Measurements from ENCODE around the gene MPZL2. TPM values are rescaled to one million over a fixed set of nuclear protein-coding genes. Genes with fewer than 3 reads are reported as not detected.

The MPZL2 gene
- total RNA-seq, 1 experiment from 2014 or later, result not detected

DNA sequence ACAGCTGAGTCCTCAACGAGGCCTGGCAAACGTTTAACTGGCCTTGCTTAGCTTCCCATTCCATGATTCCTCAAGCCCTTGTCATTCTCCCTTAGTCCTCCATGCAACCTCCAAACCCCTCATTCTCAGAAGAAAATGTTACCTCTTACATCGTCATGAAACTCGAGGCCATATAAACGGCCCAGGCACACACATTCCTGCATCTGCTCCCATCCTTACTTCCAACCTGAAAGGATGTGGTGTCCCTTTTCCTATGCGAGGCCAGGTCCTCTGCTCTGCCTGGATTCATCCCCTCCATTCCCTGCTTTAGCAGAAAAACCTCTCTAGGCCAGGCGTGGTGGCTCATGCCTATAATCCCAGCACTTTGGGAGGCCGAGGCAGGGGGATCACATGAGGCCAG is 20.9 kb downstream of the MPZL2 start:
- no peak for DNase-seq (ENCODE audit: low read depth)

DNA sequence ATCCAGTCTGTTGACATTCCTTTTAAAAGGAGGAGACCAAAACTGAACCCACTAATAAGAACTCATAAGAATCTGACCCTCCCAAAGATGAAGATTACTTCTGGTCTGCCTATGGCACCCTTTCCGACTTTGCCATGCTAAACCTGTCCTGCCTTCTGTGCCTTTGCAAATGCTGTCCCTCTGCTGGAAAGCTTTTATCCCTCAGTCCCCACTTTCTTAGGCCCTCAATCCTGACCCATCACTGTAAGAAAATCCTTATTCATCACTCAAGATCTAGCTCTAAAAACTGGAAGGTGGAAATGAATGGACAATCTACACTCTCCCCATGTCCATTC is 22.4 kb downstream of the MPZL2 start:
- DNase-seq (ENCODE audit: low read depth), result no peak

DNA sequence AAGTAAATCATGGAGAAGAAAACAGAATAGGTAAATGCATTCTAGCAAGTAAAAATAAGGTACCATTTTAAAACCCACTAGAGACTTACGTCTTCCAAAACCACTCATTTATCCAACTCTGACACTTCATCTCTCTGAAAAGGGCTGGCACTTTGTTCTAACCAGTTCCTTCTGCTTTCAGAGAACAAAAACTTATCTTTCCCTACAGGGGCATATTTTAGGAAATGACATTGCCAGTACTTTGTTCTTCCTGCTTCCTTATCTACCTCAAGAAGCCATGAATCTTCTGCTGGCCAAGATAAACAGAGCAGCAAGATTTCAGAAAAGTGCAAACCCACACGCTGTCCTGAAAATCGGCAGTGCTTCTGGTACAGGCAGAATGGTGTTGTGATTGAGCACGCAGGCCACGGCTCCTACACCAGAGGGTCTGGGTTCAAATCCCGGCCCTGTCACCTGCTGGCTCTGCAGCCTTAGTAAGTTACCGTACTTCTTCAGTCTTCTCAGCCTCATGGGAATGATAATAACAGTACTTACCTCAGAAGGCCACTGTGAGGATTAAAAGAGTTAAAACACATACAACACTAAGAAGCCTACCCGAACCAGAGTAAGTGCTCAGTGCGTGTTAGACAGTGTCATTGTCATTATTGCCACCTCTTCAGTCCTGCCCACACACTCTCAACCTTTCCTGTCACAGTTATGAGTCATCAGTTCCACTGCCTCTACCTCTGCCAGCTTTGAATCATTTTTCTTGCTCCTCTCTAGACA is 22.9 kb downstream of the MPZL2 start:
- DNase-seq (ENCODE audit: low read depth), result no peak

DNA sequence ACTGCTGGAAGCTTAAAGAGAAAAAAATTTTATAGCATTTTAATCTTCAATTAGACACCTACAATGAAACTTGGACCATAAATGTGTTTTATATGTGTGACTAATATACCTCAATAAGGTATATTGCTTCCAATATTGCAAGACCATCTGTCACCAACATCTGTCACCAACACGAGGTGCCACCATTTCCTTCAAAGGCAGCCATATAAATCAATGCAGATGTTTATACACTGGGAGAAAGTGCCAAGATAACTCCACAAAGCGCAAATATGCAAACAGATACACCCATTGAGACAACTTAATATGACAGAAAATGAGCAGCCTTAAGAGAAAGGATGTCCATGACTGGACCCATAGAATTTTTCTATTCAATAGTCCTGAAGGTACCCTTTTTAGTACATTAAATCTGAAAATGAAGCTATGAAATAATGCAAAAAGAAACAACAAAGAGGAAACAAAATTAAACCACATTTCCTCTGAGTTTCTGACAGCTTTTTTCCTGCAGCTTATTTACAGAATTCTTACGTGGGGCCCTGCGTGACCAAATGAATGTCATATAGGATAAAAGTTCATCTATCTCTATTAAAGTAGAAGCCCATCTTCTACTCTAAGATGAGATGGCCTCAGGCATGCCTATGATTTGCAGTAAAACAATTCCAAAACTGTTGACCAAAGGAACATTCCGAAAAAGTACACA is 24.4 kb downstream of the MPZL2 start:
- DNase-seq (ENCODE audit: low read depth), result no peak

DNA sequence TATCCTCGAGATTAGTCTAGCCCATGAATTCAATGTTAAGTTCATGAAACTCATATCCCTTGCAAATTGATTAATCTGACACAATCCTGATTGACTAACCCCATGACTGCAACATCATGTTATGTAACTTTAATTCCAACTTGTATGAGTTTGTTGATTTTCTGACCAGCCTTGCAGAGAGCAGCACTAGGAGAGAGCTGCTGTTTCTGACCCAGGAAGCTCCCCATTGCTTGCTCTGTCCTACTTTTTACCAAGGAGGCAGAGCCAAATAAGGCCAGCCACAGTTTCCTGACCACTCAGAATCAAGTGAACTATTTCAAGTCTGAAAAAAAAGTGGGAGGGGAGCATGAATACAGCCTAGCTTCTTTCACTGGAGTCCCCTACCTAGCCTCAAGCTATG is 25.2 kb downstream of the MPZL2 start:
- DNase-seq (ENCODE audit: low read depth), result no peak

DNA sequence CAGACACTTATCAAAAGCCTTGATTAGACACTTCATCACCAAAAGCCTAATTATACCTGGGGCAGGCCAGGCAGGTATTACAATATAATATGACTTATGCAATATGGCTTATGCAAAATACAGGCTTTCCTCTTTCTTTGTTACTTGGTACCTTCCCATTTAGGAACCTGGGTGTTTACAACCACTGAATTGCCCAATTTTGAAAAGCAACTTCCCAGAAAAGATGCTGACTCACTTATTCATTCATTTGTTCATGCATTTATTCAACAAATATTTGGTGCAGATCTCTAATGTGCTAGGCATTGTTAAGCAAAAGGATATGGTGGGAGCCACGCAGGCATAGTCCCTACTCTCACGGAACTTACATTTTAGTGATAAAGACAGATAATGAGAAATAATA is 25.7 kb downstream of the MPZL2 start:
- no peak for DNase-seq (ENCODE audit: low read depth)

DNA sequence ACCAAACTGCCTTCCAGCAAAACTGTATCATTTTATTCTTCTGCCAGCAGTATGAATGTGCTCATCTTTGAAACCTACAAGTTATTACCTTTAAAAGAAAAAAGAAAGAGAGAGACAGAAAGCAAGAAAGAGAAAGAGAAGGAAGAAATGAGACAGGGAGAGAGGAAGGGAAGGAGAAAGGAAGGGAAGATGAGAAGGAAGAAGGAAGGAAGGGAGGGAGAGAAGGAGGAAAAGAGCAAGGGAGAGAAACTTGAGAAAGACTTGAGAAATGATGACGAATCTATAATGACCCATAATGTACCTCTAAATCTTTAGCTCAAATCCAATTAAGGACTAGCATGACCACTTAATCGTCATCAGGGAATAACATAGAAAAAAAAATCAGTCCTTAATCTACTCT is 27.9 kb downstream of the MPZL2 start:
- no peak for DNase-seq (ENCODE audit: low read depth)

DNA sequence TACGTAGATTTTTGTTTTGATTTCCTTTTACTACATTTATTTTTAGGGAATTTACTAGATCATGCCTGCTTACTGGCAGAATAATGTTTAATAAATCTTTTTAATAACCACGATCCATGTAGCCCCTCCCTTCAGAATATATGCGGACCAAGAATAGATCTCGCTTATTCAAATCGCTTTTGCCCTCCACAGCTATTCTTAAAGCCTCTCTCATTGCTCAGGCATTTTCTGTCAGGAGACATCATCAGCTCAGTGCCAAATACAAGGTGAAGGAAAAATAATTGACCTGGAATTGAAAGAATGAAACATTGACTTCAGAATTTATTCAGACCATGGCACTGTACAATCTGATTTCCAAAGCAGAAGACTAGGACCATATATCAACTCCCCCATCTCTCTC is 29.3 kb downstream of the MPZL2 start:
- DNase-seq (ENCODE audit: low read depth), result no peak

DNA sequence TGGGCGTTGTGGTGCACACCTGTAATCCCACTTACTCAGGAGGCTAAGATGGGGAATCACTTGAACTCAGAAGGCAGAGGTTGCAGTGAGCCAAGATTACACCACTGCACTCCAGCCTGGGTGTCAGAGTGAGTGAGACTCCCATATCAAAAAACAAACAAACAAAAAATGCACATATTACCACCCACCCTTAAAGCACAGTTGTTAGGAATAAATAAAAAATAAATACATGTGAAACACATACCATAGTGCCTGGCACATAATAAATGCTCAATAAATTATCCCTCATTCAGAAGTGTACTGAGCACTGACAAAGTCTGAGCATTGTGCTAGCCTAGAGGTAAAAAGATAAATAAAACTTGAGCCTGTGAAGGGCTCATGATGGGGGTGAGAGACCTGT is 30.2 kb downstream of the MPZL2 start:
- DNase-seq (ENCODE audit: low read depth), result no peak

DNA sequence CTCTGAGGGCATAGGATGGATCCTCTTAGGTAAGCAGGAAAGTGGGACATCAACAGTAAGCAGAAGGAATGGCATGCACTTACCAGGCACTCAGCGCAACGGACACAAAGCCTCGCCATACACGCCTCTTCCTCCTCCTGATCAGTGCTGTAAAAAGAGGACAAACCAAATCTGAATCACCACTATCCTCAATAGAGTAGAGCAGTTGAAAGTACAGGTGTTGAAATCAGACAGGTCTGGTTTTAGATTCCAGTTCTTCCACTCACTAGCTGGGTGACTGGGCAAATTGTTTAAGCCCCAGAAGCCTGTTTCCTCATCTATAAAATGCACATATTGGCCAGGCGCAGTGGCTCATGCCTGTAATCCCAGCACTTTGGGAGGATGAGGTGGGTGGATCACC is 30.7 kb downstream of the MPZL2 start:
- DNase-seq (ENCODE audit: low read depth), result no peak

DNA sequence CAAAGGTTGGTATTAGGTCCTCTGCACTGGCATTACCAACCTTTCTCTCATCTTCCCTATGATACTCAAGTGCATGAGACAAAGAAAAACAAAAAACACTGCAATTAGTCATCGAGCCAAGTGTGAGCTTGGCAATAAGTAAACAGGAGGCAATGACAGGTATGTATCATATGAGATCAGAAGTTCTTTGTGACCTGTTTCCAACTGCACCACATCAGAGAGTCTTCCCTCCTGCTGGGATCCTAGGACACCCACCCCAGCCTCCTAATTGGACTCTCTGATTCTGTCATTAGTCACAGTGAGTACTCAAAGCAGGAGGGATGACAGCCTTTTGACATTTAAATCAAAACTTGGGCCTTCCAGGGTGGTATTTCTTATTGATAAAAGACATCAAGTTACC is 31.4 kb downstream of the MPZL2 start:
- DNase-seq (ENCODE audit: low read depth), result no peak

DNA sequence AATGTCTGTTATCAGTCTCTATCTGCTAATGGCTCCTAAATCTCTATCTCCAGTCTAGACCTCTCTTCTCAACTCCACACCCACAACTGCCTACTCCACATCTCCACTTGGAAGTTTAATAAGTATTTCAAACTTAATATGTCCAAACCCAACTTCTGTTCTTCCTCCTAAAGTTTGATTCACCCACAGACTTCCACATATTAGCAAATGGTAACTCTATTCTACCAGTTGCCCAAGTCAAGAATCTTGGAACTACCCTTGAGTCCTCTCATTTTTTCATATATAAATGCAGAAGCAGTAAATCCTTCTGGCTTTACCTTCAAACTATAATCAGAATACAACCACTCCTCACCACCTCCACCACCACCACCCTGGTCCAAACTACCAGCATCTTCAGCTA is 32.6 kb downstream of the MPZL2 start:
- DNase-seq (ENCODE audit: low read depth), result no peak

DNA sequence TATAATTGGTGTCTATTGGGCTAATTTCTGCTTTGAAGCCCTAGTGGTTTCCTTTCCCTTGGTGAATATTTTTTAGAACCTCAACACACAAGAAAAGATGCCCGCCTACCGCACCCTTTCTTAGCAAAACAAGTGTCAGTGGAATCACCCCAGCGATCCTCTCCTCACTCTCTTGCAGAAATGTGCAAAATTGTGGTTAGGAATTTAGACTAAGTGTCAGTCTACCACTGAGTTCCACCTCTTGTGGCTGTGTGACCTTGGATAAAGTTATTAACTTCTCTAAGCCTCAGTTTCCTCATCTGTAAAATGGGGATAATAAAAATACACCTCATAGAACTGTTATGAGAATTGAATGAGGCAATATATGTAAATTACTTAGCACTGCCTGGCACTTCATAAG is 34.0 kb downstream of the MPZL2 start:
- no peak for DNase-seq (ENCODE audit: low read depth)

DNA sequence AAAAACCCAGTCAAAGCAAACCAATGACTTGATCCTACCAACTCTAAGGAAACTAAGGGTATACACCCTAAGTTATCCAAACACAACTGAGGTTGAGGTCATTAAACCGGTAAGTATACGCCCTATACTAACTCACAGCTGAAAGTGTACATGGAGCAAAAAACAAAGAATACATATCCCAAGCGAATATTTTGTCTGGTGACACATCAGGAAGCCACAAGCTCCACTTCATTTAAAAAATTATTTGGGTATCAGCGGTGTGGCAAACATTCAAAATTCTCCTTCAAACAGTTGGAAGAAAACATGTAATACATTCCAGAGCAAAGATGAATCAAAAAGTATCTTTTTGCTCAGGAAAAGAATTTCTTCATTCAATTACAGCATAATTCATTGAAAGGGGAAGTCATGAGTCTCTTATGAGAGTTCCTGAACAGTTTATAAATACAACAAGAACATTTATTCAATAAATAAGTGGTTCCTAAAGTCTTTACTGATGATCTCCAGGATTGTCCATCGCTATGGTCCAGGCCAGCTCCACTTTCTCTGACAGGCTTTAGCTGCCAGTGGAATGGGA is 34.7 kb downstream of the MPZL2 start:
- DNase-seq (ENCODE audit: low read depth), result no peak

DNA sequence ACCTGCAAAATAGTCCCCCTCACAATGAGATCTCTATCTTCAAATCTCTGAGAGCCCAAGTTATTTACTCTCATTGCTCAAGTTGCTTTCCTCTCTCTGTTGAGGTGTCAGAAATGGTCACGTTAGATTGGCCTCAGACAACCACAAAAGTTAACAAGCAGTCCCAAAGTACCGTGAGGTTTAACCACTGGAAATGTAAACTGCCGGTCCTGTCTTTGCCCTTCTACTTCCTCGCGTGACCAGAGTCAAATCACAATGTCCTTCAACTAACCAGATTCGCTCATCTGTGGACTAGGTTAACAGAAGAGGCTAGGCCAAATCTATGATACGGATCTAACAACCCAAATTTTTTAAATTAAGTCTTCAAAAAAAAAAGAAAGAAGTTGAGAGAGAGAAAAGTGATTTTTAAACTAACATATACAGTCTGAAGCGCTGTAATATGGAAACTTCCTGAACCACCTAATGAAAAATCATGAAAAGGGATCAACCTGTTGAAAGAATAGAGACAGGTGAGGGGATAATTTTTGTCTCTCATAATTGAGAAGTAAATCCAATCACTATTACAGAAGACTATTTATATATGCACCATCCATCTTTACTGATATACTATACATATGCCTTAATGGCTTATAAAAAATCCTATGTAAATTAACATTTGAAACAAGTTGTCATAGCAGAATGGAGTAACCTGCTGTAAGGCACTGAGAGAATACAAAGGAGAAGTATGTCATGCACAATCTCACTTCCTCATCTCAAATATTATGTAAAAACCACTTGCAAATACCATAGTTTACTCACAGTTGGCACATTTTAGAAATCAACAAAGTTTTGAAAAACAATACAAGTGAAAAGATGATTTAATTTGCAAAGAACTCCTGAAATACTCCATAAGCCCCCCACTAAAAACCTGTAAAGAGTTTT is 36.0 kb downstream of the MPZL2 start:
- no peak for DNase-seq (ENCODE audit: low read depth)

DNA sequence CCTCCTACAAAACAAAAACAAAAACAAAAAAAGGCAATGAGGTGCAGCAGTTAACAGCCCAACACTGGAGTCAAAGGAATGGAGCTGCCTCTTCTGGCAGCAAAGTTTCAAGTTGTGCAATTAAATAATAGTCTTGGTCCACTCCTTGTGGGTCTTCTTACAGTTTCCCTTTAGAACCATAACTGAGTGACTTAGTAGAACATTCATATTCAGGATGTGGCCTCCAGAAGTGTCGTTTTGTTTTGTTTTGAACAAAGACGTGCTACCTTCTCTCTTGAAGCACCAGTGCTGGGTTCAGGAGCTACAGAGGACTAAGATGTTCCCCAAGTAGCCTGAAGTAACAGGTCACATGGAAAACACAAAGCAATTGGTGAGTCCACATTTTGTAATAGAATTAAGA is 37.3 kb downstream of the MPZL2 start:
- DNase-seq (ENCODE audit: low read depth), result no peak

DNA sequence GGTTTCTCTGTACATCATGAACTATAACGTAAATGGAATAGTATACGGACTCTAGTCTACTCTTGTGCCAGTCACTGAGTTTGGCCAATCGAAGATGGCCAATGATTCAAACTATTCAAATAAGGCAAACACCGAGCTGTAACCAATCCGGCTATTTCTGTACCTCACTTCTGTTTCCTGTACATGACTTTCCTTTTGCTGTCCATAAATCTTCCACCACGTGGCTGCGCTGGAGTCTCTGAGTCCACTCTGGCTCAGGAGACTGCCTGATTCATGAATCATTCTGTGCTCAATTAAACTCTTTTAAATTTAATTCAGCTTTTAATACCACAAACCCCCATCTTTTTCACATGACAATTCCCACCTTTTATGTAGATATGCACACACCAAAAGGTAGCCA is 37.8 kb downstream of the MPZL2 start:
- DNase-seq (ENCODE audit: low read depth), result peak; percentile 19

DNA sequence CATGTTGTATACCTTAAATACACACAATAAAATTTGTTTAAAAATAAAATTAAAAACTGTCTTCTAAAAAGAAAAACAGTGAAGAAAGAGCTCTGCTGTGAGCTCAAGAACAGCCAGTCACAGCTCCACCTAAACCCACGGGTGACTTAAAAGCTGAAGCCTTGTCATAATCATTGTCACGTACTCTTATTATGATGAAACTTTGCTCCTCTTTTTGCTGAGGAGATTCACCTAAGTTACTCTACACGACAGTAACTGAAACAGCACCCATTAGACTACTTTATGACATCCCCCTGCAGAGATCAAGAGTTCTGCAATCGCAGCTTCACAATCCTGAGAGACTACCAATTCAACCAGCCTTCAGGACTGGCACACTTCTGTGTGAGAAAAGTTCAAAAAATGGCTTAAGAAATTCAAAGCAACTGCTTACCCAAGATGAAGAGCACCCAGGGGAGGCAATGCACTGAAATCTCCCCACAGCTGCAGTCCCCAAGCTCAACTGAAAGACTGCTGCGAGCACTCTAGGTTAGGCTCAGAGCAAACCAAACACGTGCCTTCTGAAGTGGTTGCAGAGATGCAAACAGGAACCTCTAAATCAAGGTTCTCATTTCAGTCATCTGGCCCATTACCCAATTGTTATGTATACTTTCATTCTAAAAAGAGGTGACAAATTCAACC is 39.4 kb downstream of the MPZL2 start, which contains the start of gene JAML:
JAML (minus strand) TSS at position 501 of the 678 bp plus-strand sequence. CDS start 10,145 bp downstream, outside the sequence.
- DNase-seq (ENCODE audit: low read depth), result no peak

DNA sequence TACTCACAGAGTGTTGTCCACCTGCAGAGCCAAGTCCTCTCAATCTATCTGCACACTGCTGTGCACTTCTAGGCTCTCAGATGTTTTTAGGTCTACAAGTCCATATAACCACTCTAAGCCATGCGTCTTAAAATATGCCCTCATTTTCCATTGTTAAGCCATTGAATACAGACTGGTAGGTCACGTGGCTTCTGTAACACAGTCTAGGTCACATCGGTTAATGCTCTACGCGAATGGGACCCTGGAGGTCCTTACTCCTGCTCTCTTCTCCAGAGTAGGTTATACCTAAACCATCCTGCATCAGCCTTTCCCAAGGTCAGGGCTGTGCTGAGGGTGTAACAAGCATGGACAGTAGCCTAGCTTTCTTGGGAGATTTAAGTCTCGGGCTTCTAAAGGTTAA is 40.1 kb downstream of the MPZL2 start:
- DNase-seq (ENCODE audit: low read depth), result no peak

DNA sequence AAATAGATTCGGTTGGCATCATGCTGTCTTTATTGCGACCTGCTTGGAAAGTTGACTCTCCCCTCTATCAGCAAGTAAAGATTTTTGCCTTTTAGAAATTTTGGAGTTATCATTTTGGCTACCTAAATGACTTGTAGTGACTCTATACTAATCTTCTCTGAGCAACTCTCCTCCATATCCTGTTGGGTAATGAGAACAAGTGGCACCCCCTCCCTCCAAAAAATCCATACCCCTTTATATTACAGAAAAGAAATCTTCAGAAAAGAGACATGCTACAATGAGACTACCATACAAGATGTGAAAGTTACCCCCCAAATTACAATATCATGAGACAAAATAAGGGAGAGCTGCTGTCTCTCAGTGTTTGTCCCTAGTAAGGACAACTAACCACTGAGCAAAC is 40.5 kb downstream of the MPZL2 start:
- DNase-seq (ENCODE audit: low read depth), result no peak

DNA sequence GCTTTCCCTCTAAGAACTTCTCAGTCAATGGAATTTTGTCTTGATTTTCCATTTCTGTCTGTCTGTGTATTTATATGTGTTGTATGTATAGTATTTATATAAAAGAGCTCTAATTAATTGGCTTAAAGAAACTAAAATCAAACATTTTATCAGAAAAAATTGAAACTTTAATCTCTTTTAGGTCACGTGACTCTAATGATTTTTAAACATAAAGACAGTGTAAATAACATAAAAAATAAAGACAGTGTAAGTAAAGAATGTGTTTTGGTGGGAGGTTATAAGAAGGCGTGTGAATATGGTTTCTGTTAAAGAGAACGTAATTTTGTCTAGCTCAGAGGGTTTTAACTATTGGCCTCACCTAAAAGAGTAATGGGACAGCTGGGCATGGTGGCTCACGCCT is 41.7 kb downstream of the MPZL2 start:
- no peak for DNase-seq (ENCODE audit: low read depth)
